Hematopoietic multipotent progenitor cell treated with erythropoietin and hydrocortisone succinate and interleukin-3 and kit ligand, for 17 days (in vitro differentiated cells): ENCODE results near the gene CAPN14.

Experiments
- DNase-seq: peaks from one replicate; pipeline ENCODE4 v3.0.0-alpha.2; 2015; ENCODE audit warnings: low spot score

Gene CAPN14

DNA sequence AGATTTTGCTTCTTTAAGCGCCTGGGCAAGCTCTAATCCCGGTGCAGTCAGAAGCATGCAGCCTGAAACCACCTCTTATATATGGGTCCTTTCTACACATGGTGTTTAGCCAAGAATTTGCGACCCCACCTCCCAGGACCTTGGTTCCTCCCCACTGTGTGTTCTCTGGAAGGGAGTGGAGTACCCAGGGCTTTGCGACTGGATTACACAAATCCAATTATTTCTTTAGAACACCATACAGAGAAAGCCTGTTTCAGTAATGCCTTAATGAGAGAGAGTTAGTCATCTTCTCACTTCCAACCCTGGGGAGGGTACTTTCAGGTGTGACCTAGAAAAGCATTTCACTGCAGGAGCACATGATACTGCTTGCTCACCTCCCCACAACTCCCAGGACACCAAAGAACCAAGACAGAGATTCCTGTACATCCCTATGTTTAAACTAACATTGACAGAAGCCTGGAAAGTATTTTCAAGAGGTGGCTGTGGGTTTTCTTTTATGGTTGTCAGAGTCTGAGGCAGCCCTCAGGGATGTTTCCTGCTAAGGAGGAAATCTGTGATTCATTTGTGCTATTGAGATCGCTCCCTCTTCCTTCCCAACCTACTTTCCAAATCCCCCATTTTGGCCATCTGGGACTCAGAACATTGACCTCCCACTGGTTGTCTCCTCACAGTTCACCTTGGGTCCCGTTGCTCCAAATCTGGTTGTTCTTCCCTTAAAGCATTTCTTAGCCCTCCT is at the start of gene CAPN14:
Gene CAPN14 (minus strand): TSS at position 51 of the 736 bp plus-strand sequence. CDS start 12,068 bp downstream, outside the sequence.
- DNase-seq, result no peak

- DNase-seq, result no peak
These were observed 49.5 kb upstream of the CAPN14 start for GRCh38 chr2:31266804-31267203.

DNA sequence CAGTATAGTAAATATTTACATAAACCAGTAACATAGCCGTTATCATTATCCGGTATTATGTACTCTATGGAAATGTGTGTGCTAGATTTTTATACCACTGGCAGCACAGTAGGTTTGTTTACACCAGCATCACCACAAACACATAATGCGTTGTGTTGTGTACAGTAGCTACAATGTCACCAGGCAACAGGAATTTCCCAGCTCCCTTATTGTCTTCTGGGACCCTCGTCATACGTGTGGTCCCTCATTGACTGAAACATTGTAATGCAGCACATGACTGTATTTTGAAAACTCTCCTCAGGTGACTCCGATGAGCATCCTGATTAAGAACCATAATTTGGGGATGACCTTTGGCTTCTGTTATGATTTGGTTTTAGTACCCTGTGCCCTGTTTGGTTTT is 47.9 kb upstream of the CAPN14 start:
- DNase-seq, result no peak

DNA sequence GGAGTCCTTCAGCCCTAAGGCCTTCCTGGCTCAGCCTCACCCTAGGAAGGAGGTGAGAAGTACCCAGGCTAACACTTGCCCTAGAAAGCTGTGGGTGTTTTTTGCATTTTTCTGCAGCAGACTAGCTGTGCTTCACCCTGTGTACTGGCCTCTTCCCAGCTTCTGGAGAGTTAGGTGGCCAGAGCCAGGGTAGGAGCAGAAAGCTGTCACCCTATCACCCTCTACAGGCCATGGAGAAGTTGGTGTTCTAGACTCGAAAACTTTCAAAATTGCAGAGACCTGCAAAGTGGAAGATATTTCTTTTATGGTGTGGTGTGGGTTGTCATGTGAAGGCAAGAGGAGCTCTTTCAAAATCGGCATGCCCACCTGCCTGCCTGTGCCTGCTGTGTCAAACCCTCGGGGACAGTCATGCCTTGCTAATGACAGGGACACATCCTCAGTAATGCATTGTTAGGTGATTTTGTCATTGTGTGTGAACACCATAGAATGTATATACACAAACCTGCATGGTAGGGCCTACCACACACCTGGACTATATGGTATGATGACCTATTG is 46.4 kb upstream of the CAPN14 start:
- no peak for DNase-seq

DNA sequence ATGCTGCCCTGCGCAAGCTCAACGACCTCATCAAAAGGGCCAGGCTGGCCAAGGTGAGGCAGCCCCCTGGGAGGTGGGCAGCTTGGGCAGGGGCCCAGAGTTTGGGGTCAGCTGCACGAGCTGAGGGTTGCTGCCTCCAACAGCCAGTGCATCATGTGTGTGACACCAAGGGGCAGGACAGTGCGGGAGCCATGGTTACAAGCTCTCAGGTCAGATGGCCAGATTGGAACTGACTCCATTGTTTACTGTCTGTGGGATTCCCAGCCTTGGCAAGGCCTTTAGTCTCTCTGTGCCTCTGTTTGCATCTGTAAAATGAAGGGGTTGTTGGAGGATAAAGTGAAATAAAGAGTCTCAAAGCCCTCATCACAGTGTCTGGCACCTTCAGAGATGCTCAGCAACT is 43.6 kb upstream of the CAPN14 start:
- DNase-seq, result no peak

- no peak for DNase-seq
These were observed 41.8 kb upstream of the CAPN14 start for GRCh38 chr2:31259075-31259474.

DNA sequence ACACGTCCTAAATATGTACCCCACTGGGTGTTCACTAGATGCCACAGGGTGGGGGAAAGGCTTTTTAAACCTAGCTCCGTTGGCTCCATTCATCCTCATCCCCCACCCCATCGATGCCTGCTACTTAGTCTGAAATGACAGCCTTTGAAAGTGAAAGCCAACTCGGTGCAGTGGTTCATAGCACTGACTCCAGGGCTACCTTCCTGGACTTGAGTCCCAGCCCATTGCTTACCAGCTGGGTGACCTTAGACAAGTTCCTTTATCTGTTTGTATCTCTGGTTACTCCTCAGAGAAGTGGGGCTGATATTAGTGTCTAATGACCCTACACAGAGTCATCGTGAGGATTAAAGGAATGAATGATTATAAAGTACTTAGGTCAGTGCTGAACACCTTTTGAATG is 41.0 kb upstream of the CAPN14 start:
- no peak for DNase-seq

DNA sequence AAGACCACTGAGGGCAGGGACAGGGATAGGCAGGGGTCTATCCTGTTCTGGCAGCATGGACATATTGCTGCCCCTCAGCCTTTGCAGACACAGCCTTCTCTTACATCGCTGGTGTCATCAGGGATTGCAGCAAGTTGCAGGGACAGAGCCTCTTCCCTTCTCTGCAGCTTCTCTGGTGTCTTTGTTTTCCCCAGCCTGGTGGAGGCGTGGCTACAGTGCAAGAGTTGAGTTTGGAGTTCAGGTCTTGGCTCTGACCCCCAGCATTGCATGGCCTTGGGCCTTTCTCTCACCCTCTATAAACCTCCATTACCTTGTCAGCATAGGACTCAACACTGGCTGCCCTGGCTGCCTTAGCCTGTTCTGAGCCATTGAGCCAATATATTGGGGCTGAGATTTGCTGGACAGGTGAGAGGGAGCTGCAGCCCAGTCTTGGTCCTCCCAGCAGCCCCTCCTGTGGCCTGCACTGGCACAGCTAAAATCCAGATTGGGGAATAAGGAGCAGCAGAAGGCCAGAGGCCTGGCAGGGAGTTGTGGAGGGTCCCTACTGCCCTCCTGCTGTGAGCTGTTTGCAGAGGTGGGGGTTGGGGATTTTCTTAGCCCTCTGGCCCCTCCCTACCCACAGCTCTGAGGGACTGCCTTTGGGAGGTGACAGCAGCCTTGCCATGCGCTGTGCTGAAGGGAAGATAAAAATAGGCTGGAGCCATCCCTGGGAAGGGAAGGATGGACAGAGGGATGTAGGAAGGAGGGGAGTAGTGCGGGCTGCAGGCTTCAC is 39.5 kb upstream of the CAPN14 start:
- no peak for DNase-seq

DNA sequence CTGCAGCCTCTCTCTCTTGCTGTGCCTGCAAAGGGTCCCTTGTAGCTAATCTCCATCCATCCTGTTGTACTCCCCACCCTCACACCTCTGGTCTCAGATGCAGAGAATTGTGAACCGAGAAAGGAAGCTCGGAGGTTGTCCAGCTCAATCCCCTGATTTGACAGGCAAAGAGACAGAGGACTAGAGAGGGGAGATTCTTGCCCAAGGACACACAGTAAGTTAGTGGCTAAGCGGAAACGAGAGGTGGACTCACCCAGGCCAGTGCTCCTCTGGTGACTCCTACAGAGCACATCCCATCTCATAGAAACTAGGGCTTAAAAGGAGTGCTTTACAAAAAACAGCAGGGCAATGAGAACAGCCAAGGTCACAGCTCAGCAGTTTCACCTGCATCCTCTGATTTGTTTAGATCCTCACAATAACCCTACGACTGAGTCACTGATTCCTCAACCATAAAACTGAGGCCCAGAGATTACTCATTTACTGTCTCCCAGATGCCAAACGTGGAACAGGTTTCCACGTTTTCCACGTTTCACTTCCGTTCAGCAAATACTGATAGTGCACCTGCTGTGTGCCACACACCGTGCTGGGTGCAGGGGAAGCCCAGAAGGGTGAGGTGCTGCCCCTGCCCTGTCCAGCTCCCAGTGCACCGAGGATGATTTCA is 38.7 kb upstream of the CAPN14 start:
- DNase-seq, result no peak

GRCh38 chr2:31254237-31255203 is 37.2 kb upstream of the CAPN14 start:
- DNase-seq, result no peak

DNA sequence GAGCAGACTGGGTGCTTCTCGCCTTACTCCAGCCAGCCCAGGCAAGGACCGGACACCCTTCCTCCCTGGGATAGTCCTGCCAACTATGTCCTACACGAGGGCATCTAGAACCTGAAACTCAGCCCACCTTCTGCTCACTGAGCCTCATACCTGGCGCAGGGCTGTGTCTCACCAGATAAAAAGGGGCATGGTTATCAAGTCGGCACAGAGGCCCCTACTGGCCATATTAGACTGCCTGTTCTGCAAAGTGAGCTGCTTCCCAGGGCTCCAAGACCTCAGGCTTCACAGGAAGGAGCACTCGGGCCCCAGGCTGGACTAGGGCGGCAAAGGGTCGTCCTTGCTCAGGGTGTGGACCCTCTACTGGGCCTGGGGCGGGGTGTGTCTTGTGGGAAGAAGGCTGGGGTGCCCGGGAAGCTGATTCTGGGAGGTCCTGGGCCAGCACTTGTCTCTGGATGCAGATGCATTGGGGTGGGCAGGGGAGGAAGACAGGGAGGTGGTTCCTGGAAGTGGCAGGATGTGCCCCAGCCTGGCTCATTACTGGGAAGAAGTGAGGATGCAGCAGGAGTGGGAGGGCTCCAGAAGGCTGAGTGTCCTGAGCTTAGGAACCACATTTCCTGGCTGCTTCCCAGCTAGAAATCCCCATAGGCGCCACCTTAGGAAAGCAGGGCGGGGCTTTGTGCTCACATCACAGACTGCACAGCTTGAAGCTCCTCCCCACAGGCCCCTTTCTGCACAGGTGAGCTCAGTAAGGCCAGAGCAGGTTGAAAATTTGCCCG is 36.2 kb upstream of the CAPN14 start:
- DNase-seq, result no peak

DNA sequence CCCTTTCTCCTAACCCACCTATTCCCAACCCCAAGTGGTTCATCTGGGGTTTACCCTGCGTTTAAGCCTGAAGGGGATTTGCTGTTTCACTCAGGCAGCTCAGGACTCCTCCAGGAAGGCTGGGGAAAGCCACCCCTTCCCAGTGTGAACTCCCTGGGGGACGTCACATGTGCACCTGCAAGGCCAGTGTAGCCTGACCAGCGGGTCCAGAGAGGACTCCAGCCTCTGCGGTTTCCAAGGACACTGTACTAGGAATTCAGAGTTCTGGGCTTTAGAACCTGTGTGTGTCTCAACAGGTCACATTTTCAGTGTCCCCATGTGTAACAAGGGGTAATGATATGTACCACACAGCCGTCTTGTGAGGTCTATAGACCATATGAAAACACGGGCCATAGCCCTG is 34.5 kb upstream of the CAPN14 start:
- DNase-seq, result no peak

DNA sequence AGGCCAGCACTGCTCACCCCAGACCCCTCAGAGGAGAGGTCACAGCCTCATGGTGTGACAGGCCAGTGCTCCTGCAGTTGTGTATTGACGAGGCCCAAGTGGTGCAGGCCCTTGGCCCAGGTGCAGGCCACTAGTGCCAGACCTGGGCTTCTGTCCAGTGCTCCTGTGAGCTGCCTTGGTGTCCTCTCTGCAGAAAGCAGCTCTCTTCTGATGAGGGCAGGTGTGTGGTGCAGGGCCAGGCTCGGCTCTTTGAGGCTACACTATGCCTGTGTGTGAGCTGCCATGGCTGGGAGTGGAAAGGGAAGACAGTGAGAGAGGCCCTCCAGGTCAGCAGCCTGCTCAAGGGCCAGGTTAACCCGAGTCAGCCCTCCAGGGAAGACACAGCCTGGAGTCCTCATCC is 33.7 kb upstream of the CAPN14 start:
- DNase-seq, result no peak

- DNase-seq, result no peak
These were observed 31.8 kb upstream of the CAPN14 start for GRCh38 chr2:31249009-31249690.

- no peak for DNase-seq
These were observed 30.8 kb upstream of the CAPN14 start for GRCh38 chr2:31248139-31248538.

DNA sequence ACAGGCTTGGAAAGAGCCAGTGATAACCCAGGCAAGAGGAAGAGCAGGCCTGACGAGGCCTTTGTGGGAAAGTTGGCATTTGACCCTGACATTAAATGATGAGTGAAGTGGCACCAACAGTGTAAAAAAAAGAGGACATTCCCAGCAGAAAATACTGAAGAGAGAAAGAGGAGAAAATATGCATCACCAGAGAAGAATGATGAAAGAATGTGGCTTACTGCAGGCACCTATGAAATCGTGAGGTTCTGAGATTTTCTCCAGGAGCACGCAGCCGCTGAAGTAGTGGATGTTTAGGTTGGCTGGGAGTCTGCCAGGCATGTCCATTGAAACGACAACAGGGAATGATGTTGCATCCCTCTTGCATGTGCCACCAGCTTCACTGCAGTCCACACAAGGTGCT is 30.4 kb upstream of the CAPN14 start:
- DNase-seq, result no peak

DNA sequence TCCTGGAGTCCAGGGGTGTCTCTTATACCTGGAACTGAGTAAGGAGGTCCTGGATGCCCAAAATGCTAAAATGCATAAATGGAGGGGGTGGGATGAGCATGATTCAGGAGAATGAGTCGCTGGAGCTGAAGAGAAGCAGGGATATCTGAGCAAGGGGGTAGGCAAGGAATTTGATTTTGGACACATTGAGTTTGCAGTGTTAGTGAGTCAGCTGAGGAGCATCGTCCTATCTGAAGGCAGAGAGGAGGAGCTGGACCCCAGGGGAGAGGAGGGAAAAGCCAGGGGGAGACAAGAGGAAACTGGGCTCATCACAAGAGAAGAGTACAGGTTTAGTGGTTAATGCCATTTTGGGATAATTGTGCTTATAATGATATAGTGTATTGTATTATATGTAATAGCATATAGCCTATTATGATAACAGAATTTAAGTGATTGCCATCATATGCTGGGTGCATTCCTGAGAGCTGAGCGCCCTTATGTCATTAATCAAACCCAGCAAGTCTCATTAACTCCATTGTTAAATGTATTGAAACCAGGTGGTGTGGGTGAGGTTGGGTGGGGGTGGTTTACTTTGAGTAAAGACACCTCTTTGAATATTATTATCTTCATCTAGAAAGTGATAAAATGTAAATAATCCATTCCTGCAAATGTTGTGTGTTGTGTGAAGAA is 29.0 kb upstream of the CAPN14 start:
- no peak for DNase-seq

GRCh38 chr2:31244101-31244500 is 26.8 kb upstream of the CAPN14 start:
- DNase-seq, result no peak

DNA sequence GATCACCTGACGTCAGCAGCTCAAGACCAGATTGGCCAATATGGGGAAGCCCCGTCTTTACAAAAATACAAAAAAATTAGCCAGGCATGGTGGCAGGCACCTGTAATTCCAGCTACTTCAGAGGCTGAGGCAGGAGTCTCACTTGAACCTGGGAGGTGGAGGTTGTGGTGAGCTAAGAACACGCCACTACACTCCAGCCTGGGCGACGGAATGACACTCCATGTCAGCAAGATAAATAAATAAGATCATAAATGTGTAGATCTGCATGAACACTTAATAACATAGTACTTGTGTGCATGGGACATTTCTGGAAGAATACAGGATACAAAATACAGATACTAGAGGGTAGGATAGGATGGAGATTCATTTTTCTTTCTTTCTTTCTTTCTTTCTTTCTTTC is 25.7 kb upstream of the CAPN14 start:
- DNase-seq, result no peak
